Caco-2 (cell line): Measurements from ENCODE around the gene THOC6. TPM values are rescaled to one million over a fixed set of nuclear protein-coding genes. Genes with fewer than 3 reads are reported as not detected.

ENCODE experiments used
- BruUV-seq: library from RNA; stranded (reverse); fragments of 400-500 nt; replicated peaks from 2 replicates; lab custom pipeline; 2021; lab: Mats Ljungman, UMichigan
- CTCF ChIA-PET: fragments of 300-600 bp; sonication (Branson Sonifier 250); formaldehyde crosslinking; loops from one replicate; lab custom pipeline; 2022; ENCODE audit warnings: antibody characterized with exemption; lab: Charles Lee
- POLR2A ChIA-PET: fragments of 300-600 bp; sonication (Branson Sonifier 250); formaldehyde crosslinking; loops from one replicate; lab custom pipeline; 2022; ENCODE audit warnings: antibody characterized with exemption; lab: Charles Lee
- DNase-seq, 2 experiments: peaks; one replicate each; pipeline versions ENCODE4 v3.0.0 to v3.0.0-alpha.2; 2020 to 2022
- H3K27me3 ChIP-seq: replicated peaks from 2 replicates; pipeline ENCODE4 v1.6.0; 2011; ENCODE audit warnings: low read length; ENCODE audit not compliant: control insufficient read depth, insufficient read depth
- H3K36me3 ChIP-seq: 2 replicates; pipeline ENCODE4 v1.5.1; 2011; ENCODE audit warnings: low read length; ENCODE audit not compliant: control insufficient read depth, insufficient read depth
- H3K4me1 ChIP-seq: fragments of 250-450 bp; sonication (Bioruptor Pico); 2 replicates; pipeline ENCODE4 v1.5.1; 2020; ENCODE audit warnings: mild to moderate bottlenecking
- H3K4me3 ChIP-seq: 2 replicates; pipeline ENCODE4 v1.5.1; 2011; ENCODE audit warnings: low read depth, mild to moderate bottlenecking, control low read depth, low read length
- H3K9me3 ChIP-seq: fragments of 250-450 bp; sonication (Bioruptor Pico); 2 replicates; pipeline ENCODE4 v1.5.1; 2020; ENCODE audit warnings: mild to moderate bottlenecking, moderate library complexity
- H3K27ac Mint-ChIP-seq: one replicate; pipeline ENCODE4 v1.8.0; 2022; ENCODE audit warnings: mixed read lengths; ENCODE audit not compliant: unreplicated experiment
- H3K27me3 Mint-ChIP-seq: one replicate; pipeline ENCODE4 v1.8.0; 2022; ENCODE audit warnings: mixed read lengths; ENCODE audit not compliant: insufficient read depth, unreplicated experiment
- H3K36me3 Mint-ChIP-seq: one replicate; pipeline ENCODE4 v1.8.0; 2022; ENCODE audit warnings: mild to moderate bottlenecking, mixed read lengths; ENCODE audit not compliant: insufficient read depth, unreplicated experiment
- H3K4me1 Mint-ChIP-seq: one replicate; pipeline ENCODE4 v1.8.0; 2022; ENCODE audit warnings: low read depth, mixed read lengths; ENCODE audit not compliant: unreplicated experiment
- H3K4me3 Mint-ChIP-seq: one replicate; pipeline ENCODE4 v1.8.0; 2022; ENCODE audit warnings: mild to moderate bottlenecking, moderate library complexity, mixed read lengths; ENCODE audit not compliant: unreplicated experiment
- H3K9me3 Mint-ChIP-seq: one replicate; pipeline ENCODE4 v1.8.0; 2022; ENCODE audit warnings: mixed read lengths; ENCODE audit not compliant: unreplicated experiment
- CTCF ChIP-seq, 2 experiments: fragments of 200-600 bp in 1 of 2; IDR thresholded peaks; 1 replicate in 1 of 2; 2 replicates in 1 of 2; pipeline versions ENCODE4 v1.5.1 to v1.8.0; 2011 to 2022; ENCODE audit warnings: antibody characterized with exemption in 1 of 2, control low read depth in 1 of 2, inconsistent platforms in 1 of 2, low read depth in 1 of 2, low read length in 1 of 2, mild to moderate bottlenecking in 1 of 2, moderate library complexity in 1 of 2; ENCODE audit not compliant: insufficient read depth in 1 of 2, severe bottlenecking in 1 of 2, unreplicated experiment in 1 of 2
- intact Hi-C: fragments of 100-400 bp; cut with micrococcal nuclease; formaldehyde crosslinking; loops from one replicate; pipeline ENCODE4 v1.10.0; 2022; ENCODE audit not compliant: unreplicated experiment
- total RNA-seq: library from RNA; stranded (reverse); gene quantifications from 2 replicates; pipeline ENCODE4 v1.2.3, GENCODE V29; 2022

The THOC6 gene
- total RNA-seq, 1 experiment from 2014 or later = 48.0 TPM

- Histone ChIP-seq H3K27me3 (no peaks in the 10 kb centered on the region; the same call in 1 of the 2 replicates), H3K36me3 (no peaks in the 10 kb centered on the region), H3K4me3 (no peak overlapping the region), H3K4me1 (no peaks in the 10 kb centered on the region), H3K9me3 (no peaks in the 10 kb centered on the region)
- no peak for DNase-seq
- no TSS peak for BruUV-seq
- TF ChIP-seq CTCF (IDR thresholded peaks at IDR 0.05; ENCODE audit: insufficient read depth in 1 of 2, low read depth in 1 of 2, low read length in 1 of 2, severe bottlenecking in 1 of 2, unreplicated experiment in 1 of 2) = no peak
- Mint-ChIP-seq H3K9me3 (no peaks in the 10 kb centered on the region), H3K4me1 (no peaks in the 10 kb centered on the region), H3K4me3 (peak overlapping the region; percentile 61), H3K36me3 (no peaks in the 10 kb centered on the region), H3K27me3 (peaks cover 4% of the 10 kb centered on the region), H3K27ac (no peak overlapping the region)
- CTCF ChIA-PET = interaction anchor here (0.8 to 2.7 kb wide), 3 partner anchors 11 to 19 kb away, joined by 4 to 18 read pairs (median 17); no protein-coding TSS in a partner anchor
- intact Hi-C loops = no loop called here
- POLR2A ChIA-PET = no interaction called here
Observed at GRCh38 chr16:3046641-3047386, 23.0 kb downstream of the THOC6 start.

GRCh38 chr16:3047387-3047720 is 23.5 kb downstream of the THOC6 start:
- no TSS peak for BruUV-seq
- Mint-ChIP-seq H3K4me1 (no peaks in the 10 kb centered on the region), H3K27me3 (peaks cover 4% of the 10 kb centered on the region), H3K27ac (no peak overlapping the region), H3K36me3 (no peaks in the 10 kb centered on the region), H3K9me3 (no peaks in the 10 kb centered on the region), H3K4me3 (peak overlapping the region; percentile 61)
- no peaks in the 10 kb centered on the region for H3K36me3 ChIP-seq
- no peaks in the 10 kb centered on the region for H3K4me1 ChIP-seq
- no peak for TF ChIP-seq CTCF (IDR thresholded peaks at IDR 0.05; ENCODE audit: insufficient read depth in 1 of 2, low read depth in 1 of 2, low read length in 1 of 2, severe bottlenecking in 1 of 2, unreplicated experiment in 1 of 2)
- no peaks in the 10 kb centered on the region; the same call in 1 of the 2 replicates for H3K27me3 ChIP-seq
- intact Hi-C loops = no loop called here
- DNase-seq = no peak
- ChIA-PET CTCF (interaction anchor here (0.8 to 2.7 kb wide), 4 partner anchors 11 to 82 kb away, joined by 4 to 18 read pairs (median 10); no protein-coding TSS in a partner anchor), POLR2A (no interaction called here)
- no peaks in the 10 kb centered on the region for H3K9me3 ChIP-seq
- H3K4me3 ChIP-seq = no peak overlapping the region

GRCh38 chr16:3049921-3050481 is 26.2 kb downstream of the THOC6 start:
- Histone ChIP-seq H3K9me3 (no peaks in the 10 kb centered on the region), H3K4me3 (no peak overlapping the region), H3K27me3 (no peaks in the 10 kb centered on the region; the same call in 1 of the 2 replicates), H3K4me1 (no peaks in the 10 kb centered on the region), H3K36me3 (no peaks in the 10 kb centered on the region)
- H3K27ac Mint-ChIP-seq = no peak overlapping the region
- H3K9me3 Mint-ChIP-seq = no peaks in the 10 kb centered on the region
- DNase-seq = no peak
- H3K4me1 Mint-ChIP-seq = no peaks in the 10 kb centered on the region
- no peaks in the 10 kb centered on the region for H3K27me3 Mint-ChIP-seq
- CTCF ChIA-PET = no interaction called here
- H3K4me3 Mint-ChIP-seq = no peak overlapping the region
- BruUV-seq = no TSS peak
- no peaks in the 10 kb centered on the region for H3K36me3 Mint-ChIP-seq
- POLR2A ChIA-PET = no interaction called here
- intact Hi-C loops = no loop called here
- TF ChIP-seq CTCF (IDR thresholded peaks at IDR 0.05; ENCODE audit: insufficient read depth in 1 of 2, low read depth in 1 of 2, low read length in 1 of 2, severe bottlenecking in 1 of 2, unreplicated experiment in 1 of 2) = no peak
